Activated naive CD8-positive, alpha-beta T cell treated with anti-CD3 and anti-CD28 coated beads, Interleukin-2, amount 10 ng/mL, durations not matched to agents 7 days and 5 days (primary cell): Measurements from ENCODE around the gene DIS3. TPM values are rescaled to one million over a fixed set of nuclear protein-coding genes. Genes with fewer than 3 reads are reported as not detected.
"Not testable (repeated sequence)": the region's sequence is repeated elsewhere in the genome, so short reads cannot be mapped to it uniquely, and the experiment has no call there.

Source experiments
- ATAC-seq: fragments of 150-1000 bp; cut with Tn5 transposase; one replicate; pipeline ENCODE4 v1.10.0; 2021; ENCODE audit warnings: low read depth, moderate library complexity
- POLR2A ChIA-PET: fragments of 350-600 bp; sonication (Branson Sonifier 250); formaldehyde crosslinking; loops from one replicate; lab custom pipeline; 2021; ENCODE audit warnings: antibody characterized with exemption; lab: Charles Lee
- DNase-seq: peaks from one replicate; pipeline ENCODE4 v3.0.0; 2021
- H3K27ac Mint-ChIP-seq: one replicate; pipeline ENCODE4 v1.8.0; 2022; ENCODE audit warnings: mild to moderate bottlenecking, mixed read lengths
- H3K27me3 Mint-ChIP-seq: one replicate; pipeline ENCODE4 v1.8.0; 2022; ENCODE audit warnings: mild to moderate bottlenecking, moderate library complexity, mixed read lengths
- H3K36me3 Mint-ChIP-seq: one replicate; pipeline ENCODE4 v1.8.0; 2021; ENCODE audit warnings: mild to moderate bottlenecking, mixed read lengths
- H3K4me1 Mint-ChIP-seq: one replicate; pipeline ENCODE4 v1.8.0; 2021; ENCODE audit warnings: mixed read lengths
- H3K4me3 Mint-ChIP-seq: one replicate; pipeline ENCODE4 v1.8.0; 2022; ENCODE audit warnings: mild to moderate bottlenecking, moderate library complexity, mixed read lengths
- H3K9me3 Mint-ChIP-seq: one replicate; pipeline ENCODE4 v1.8.0; 2021; ENCODE audit warnings: mixed read lengths
- total RNA-seq, 2 experiments: library from RNA; stranded (reverse); gene quantifications; one replicate each; pipeline ENCODE4 v1.2.3, GENCODE V29; 2021

DIS3 gene
- 10 to 100 TPM; 33.0 to 33.8 TPM for total RNA-seq

- peak; percentile 97 for ATAC-seq
- Mint-ChIP-seq H3K9me3 (no peaks in the 10 kb centered on the region), H3K4me3 (peak within 1 kb of the TSS; percentile 100), H3K27ac (peak within 1 kb of the TSS; percentile 100), H3K36me3 (peaks cover 20% of the 10 kb centered on the region), H3K4me1 (peaks cover 33% of the 10 kb centered on the region), H3K27me3 (no peaks in the 10 kb centered on the region)
- DNase-seq, result peak; percentile 93
- POLR2A ChIA-PET, result interaction anchor here (0.5 to 1.1 kb wide), 2 partner anchors 54 to 175 kb away, joined by 3 to 6 read pairs; partner anchors contain the start of genes BORA and MZT1
Observed at GRCh38 chr13:72781451-72782439, at the start of gene DIS3, which contains the start of gene PIBF1. Gene DIS3, minus strand, starts transcription at chr13:72781900. Its CDS starts 68 bp downstream, at chr13:72781832. Gene PIBF1, plus strand, starts transcription at chr13:72782133. Its CDS starts 1,337 bp downstream, at chr13:72783470.

GRCh38 chr13:72823724-72824123 is 42.0 kb upstream of the DIS3 start:
- Mint-ChIP-seq H3K4me1 (no peaks in the 10 kb centered on the region), H3K27me3 (no peaks in the 10 kb centered on the region), H3K27ac (no peak overlapping the region), H3K36me3 (peaks cover 31% of the 10 kb centered on the region), H3K4me3 (no peak overlapping the region), H3K9me3 (no peaks in the 10 kb centered on the region)
- POLR2A ChIA-PET, result no interaction called here
- DNase-seq (no peak), ATAC-seq (no peak)

GRCh38 chr13:72823081-72823480 is 41.4 kb upstream of the DIS3 start:
- ATAC-seq, result no peak
- no peak for DNase-seq
- Mint-ChIP-seq H3K4me1 (no peaks in the 10 kb centered on the region), H3K27me3 (no peaks in the 10 kb centered on the region), H3K36me3 (peaks cover 31% of the 10 kb centered on the region), H3K4me3 (no peak overlapping the region), H3K9me3 (no peaks in the 10 kb centered on the region), H3K27ac (no peak overlapping the region)
- POLR2A ChIA-PET, result no interaction called here

- POLR2A ChIA-PET, result no interaction called here
- no peak overlapping the region for H3K4me3 Mint-ChIP-seq
- ATAC-seq (no peak), DNase-seq (no peak)
- H3K27ac Mint-ChIP-seq, result no peak overlapping the region
- no peaks in the 10 kb centered on the region for H3K9me3 Mint-ChIP-seq
- no peaks in the 10 kb centered on the region for H3K27me3 Mint-ChIP-seq
- H3K36me3 Mint-ChIP-seq, result peaks cover 26% of the 10 kb centered on the region
- no peaks in the 10 kb centered on the region for H3K4me1 Mint-ChIP-seq
Observed at GRCh38 chr13:72820898-72821279, 39.2 kb upstream of the DIS3 start.

GRCh38 chr13:72820156-72820897 is 38.6 kb upstream of the DIS3 start:
- no peak overlapping the region for H3K27ac Mint-ChIP-seq

GRCh38 chr13:72808917-72809500 is 27.3 kb upstream of the DIS3 start:
- POLR2A ChIA-PET, result interaction anchor here (1.0 kb wide), 1 partner anchor 250 kb away, joined by 3 read pairs; the partner anchor contains the start of gene KLF5
- Mint-ChIP-seq H3K4me3 (no peak overlapping the region), H3K9me3 (no peaks in the 10 kb centered on the region), H3K36me3 (peaks cover 29% of the 10 kb centered on the region), H3K27me3 (no peaks in the 10 kb centered on the region), H3K4me1 (peaks cover 2% of the 10 kb centered on the region), H3K27ac (no peak overlapping the region)
- DNase-seq (no peak), ATAC-seq (no peak)

More at GRCh38 chr13:72820156-72820897, 38.6 kb upstream of the DIS3 start:
- no peaks in the 10 kb centered on the region for H3K4me1 Mint-ChIP-seq
- no peaks in the 10 kb centered on the region for H3K9me3 Mint-ChIP-seq
- H3K27me3 Mint-ChIP-seq, result no peaks in the 10 kb centered on the region
- H3K36me3 Mint-ChIP-seq, result peaks cover 25% of the 10 kb centered on the region
- DNase-seq (no peak), ATAC-seq (no peak)
- H3K4me3 Mint-ChIP-seq, result no peak overlapping the region
- POLR2A ChIA-PET, result no interaction called here

- DNase-seq, POLR2A ChIA-PET: not testable (repeated sequence)
- peaks cover 30% of the 10 kb centered on the region for H3K36me3 Mint-ChIP-seq
Observed at GRCh38 chr13:72806514-72806913, 24.8 kb upstream of the DIS3 start.

GRCh38 chr13:72805676-72806346 is 24.1 kb upstream of the DIS3 start:
- ATAC-seq (no peak), DNase-seq (no peak)
- Mint-ChIP-seq H3K27ac (no peak overlapping the region), H3K4me3 (no peak overlapping the region), H3K9me3 (no peaks in the 10 kb centered on the region), H3K4me1 (peaks cover 6% of the 10 kb centered on the region), H3K27me3 (no peaks in the 10 kb centered on the region), H3K36me3 (peaks cover 32% of the 10 kb centered on the region)
- POLR2A ChIA-PET, result no interaction called here

More at GRCh38 chr13:72806514-72806913, 24.8 kb upstream of the DIS3 start:
- ATAC-seq, H3K27me3 Mint-ChIP-seq, H3K4me1 Mint-ChIP-seq, H3K4me3 Mint-ChIP-seq, H3K9me3 Mint-ChIP-seq: not testable (repeated sequence)
- H3K27ac Mint-ChIP-seq, result peak overlapping the region; percentile 12

GRCh38 chr13:72804301-72804700 is 22.6 kb upstream of the DIS3 start:
- Mint-ChIP-seq H3K4me3 (no peak overlapping the region), H3K36me3 (peaks cover 35% of the 10 kb centered on the region), H3K27ac (no peak overlapping the region), H3K4me1 (peaks cover 6% of the 10 kb centered on the region), H3K9me3 (no peaks in the 10 kb centered on the region), H3K27me3 (no peaks in the 10 kb centered on the region)
- POLR2A ChIA-PET, result no interaction called here
- no peak for ATAC-seq
- DNase-seq, result no peak

- ATAC-seq, result no peak
Observed at GRCh38 chr13:72798817-72799216, 17.1 kb upstream of the DIS3 start.

GRCh38 chr13:72792640-72793039 is 10.9 kb upstream of the DIS3 start:
- Mint-ChIP-seq H3K9me3 (no peaks in the 10 kb centered on the region), H3K4me3 (no peak overlapping the region), H3K27me3 (no peaks in the 10 kb centered on the region), H3K4me1 (peaks cover 2% of the 10 kb centered on the region), H3K36me3 (peaks cover 44% of the 10 kb centered on the region), H3K27ac (no peak overlapping the region)
- POLR2A ChIA-PET, result no interaction called here
- ATAC-seq (no peak), DNase-seq (no peak)

More at GRCh38 chr13:72798817-72799216, 17.1 kb upstream of the DIS3 start:
- no peak overlapping the region for H3K4me3 Mint-ChIP-seq
- no peaks in the 10 kb centered on the region for H3K27me3 Mint-ChIP-seq
- H3K4me1 Mint-ChIP-seq, result peaks cover 7% of the 10 kb centered on the region
- no peaks in the 10 kb centered on the region for H3K9me3 Mint-ChIP-seq
- no peak overlapping the region for H3K27ac Mint-ChIP-seq
- no peak for DNase-seq
- peaks cover 32% of the 10 kb centered on the region for H3K36me3 Mint-ChIP-seq
- POLR2A ChIA-PET, result no interaction called here

GRCh38 chr13:72788831-72789230 is 7.1 kb upstream of the DIS3 start:
- POLR2A ChIA-PET, result no interaction called here
- Mint-ChIP-seq H3K36me3 (peaks cover 45% of the 10 kb centered on the region), H3K4me3 (no peak overlapping the region), H3K27me3 (no peaks in the 10 kb centered on the region), H3K4me1 (peaks cover 11% of the 10 kb centered on the region), H3K9me3 (no peaks in the 10 kb centered on the region), H3K27ac (no peak overlapping the region)
- ATAC-seq (no peak), DNase-seq (no peak)
